Transverse colon (tissue), 4 donors: ENCODE results near the gene CCDC61.

ENCODE experiments used
- EP300 ChIP-seq: sonication (generic); formaldehyde crosslinking; IDR thresholded peaks from one replicate; pipeline ENCODE4 v1.6.1; 2017; ENCODE audit warnings: antibody characterized with exemption, low read depth
- POLR2AphosphoS5 ChIP-seq, 3 donors: sonication (generic); formaldehyde crosslinking; IDR thresholded peaks; one replicate each; pipeline ENCODE4 v1.6.1; 2016; ENCODE audit warnings: antibody characterized with exemption in 3 of 3
- TF ChIP-seq, protein P1 (sequence below), 5 experiments: fragments of 200-600 bp in 3 of 5; fragments of 450-650 bp in 2 of 5; sonication (generic) in 3 of 5; IDR thresholded peaks; 1 replicate in 2 of 5; 2 replicates in 3 of 5; pipeline ENCODE4 v1.5.1; 2016 to 2017; ENCODE audit warnings: antibody characterized with exemption in 5 of 5, inconsistent platforms in 3 of 5, mild to moderate bottlenecking in 2 of 5, moderate library complexity in 1 of 5

DNA sequence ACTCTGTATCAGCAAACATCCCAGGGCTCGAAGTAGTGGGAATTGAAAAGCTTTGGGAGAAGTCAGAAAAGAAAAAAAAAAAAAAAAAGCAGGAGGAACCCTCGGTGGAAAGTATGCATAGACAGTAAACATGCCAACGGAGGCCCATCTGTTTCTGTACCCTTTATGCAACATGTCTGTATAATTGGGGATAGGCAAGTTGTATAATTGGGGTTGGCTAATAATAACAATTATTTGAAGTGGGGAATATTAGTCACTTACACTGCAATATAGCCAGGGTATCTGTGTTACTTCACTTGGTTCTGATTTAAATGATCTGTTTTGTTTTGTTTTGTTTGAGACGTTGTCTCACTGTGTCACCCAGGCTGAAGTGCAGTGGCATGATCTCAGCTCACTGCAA, 57.6 kb downstream of the CCDC61 start:
- no peak for TF ChIP-seq POLR2AphosphoS5 (IDR thresholded peaks at IDR 0.05)
- TF ChIP-seq, protein P1, sequence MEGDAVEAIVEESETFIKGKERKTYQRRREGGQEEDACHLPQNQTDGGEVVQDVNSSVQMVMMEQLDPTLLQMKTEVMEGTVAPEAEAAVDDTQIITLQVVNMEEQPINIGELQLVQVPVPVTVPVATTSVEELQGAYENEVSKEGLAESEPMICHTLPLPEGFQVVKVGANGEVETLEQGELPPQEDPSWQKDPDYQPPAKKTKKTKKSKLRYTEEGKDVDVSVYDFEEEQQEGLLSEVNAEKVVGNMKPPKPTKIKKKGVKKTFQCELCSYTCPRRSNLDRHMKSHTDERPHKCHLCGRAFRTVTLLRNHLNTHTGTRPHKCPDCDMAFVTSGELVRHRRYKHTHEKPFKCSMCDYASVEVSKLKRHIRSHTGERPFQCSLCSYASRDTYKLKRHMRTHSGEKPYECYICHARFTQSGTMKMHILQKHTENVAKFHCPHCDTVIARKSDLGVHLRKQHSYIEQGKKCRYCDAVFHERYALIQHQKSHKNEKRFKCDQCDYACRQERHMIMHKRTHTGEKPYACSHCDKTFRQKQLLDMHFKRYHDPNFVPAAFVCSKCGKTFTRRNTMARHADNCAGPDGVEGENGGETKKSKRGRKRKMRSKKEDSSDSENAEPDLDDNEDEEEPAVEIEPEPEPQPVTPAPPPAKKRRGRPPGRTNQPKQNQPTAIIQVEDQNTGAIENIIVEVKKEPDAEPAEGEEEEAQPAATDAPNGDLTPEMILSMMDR (IDR thresholded peaks at IDR 0.05): no peak
- TF ChIP-seq EP300: no peak
